OCI-LY3 (cell line): ENCODE measurements around the gene TRIM66.

Experiments
- EZH2phosphoT487 ChIP-seq: fragments of 200-600 bp; shearing (Covaris generic); IDR thresholded peaks from 2 replicates; pipeline ENCODE4 v1.6.1; 2018; ENCODE audit warnings: antibody characterized with exemption, mixed run types, low read depth
- TF ChIP-seq, protein P1 (sequence below): fragments of 200-600, 300-600 bp; sonication (generic); IDR thresholded peaks from 2 replicates; pipeline ENCODE4 v1.5.1; 2014; ENCODE audit warnings: antibody characterized with exemption, low read length, low read depth

DNA sequence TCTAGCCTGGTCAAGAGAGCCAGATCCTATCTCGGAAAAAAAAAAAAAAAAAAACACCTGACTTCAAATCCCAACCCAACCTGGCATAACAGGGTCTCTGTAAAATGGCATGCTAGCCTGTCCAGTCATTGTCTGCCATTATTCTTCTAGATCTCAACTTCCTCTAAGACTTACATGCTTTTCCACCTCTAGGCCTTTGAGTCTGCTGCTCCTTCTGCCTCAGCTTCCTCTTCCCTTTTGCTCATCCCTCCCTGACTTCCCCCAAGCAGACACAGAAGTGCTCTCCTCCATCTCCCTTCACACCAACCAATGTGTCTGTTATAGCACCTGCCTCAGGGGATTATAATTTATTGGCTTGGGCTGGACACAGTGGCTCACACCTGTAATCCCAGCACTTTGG lies 96.3 kb downstream of the TRIM66 start:
- TF ChIP-seq, protein P1, sequence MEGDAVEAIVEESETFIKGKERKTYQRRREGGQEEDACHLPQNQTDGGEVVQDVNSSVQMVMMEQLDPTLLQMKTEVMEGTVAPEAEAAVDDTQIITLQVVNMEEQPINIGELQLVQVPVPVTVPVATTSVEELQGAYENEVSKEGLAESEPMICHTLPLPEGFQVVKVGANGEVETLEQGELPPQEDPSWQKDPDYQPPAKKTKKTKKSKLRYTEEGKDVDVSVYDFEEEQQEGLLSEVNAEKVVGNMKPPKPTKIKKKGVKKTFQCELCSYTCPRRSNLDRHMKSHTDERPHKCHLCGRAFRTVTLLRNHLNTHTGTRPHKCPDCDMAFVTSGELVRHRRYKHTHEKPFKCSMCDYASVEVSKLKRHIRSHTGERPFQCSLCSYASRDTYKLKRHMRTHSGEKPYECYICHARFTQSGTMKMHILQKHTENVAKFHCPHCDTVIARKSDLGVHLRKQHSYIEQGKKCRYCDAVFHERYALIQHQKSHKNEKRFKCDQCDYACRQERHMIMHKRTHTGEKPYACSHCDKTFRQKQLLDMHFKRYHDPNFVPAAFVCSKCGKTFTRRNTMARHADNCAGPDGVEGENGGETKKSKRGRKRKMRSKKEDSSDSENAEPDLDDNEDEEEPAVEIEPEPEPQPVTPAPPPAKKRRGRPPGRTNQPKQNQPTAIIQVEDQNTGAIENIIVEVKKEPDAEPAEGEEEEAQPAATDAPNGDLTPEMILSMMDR, result no peak
- TF ChIP-seq EZH2phosphoT487, result no peak
